CD4-positive, alpha-beta T cell treated with Interleukin-4 for 1 hour (primary cell): ENCODE results near the gene CPEB1.
"Not testable (repeated sequence)": the region's sequence is repeated elsewhere in the genome, so short reads cannot be mapped to it uniquely, and the experiment has no call there.

ENCODE experiments used
- DNase-seq, 2 donors: peaks; one replicate each; pipeline ENCODE4 v3.0.0-alpha.2; 2020 to 2022

CPEB1 gene

GRCh38 chr15:82648257-82649103, 1.3 kb upstream of the CPEB1 start:
- no peak for DNase-seq

GRCh38 chr15:82647835-82648256, 683 bp upstream of the CPEB1 start:
- peak in 1 of 2 donors; percentile 38 for DNase-seq

DNA sequence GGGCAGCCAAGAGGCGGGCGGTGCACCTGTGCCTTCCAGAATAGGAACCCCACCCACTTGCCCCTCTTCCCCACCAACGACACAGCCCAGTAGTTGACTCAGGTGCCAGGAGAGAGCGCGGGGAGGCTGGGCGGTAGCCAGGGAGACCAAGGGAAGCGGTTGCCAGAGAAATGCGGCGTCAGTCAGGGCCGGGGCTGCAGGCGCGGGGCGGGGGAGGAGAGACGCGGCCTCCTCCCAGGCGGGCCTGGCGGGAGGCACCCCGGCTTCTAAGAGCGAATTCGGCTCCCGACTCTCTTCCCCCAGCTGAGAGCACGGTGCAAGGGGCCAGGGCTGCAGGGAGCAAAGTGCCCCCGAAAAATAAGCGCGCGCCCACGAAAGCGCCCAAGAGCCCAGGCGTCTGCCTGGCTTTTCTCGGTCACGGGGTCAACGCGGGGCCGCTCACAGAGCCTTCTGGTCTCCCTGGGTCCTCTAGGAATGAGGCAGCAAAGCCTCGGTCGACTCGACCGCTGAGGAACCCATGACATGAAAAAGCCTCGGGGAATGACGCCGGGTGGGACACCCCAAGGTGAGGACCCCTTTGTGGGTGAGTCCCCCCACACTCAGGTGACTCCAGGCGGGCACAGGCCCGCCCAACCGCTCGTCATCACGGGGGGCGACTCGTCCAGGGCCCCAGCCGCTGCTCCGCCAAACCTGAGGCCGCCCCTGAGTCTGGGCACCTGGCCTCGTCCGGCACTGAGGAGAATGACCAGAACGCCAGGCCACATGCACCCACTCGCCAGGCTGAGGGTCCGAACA, 716 bp downstream of the CPEB1 start:
- DNase-seq = no peak

DNA sequence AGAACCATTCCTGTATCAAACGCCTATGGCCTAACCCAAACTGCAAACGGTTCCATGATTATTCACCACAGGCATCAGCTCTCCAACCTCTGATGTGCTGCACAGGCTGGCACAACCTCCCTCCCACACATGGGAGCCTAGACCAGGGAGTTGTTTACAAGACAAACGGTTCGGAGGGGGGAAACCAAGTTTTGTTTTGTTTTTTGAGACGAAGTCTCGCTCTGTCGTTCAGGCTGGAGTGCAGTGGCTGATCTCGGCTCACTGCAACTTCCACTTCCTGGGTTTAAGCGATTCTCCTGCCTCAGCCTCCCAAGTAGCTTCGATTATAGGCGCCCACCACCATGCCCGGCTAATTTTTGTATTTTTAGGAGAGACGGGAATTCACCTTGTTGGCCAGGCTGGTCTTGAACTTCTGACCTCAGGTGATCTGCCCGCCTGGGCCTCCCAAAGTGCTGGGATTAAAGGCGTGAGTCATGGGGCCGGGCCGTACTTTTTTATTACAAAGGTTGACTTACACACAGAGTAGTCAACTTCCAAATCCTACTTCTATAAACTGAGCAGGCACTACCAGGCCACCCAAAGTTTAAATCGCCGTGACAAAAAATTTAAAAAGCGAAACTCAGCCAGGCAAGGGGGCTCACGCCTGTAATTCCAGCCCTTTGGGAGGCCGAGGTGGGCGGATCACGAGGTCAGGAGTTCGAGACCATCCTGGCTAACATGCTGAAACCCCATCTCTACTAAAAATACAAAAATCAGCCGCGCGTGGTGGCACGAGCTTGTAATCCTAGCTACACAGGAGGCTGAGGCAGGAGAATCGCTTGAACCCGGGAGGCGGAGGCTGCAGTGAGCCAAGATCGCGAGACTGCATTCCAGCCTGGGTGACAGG, 2.0 kb downstream of the CPEB1 start:
- DNase-seq = not testable (repeated sequence)

DNA sequence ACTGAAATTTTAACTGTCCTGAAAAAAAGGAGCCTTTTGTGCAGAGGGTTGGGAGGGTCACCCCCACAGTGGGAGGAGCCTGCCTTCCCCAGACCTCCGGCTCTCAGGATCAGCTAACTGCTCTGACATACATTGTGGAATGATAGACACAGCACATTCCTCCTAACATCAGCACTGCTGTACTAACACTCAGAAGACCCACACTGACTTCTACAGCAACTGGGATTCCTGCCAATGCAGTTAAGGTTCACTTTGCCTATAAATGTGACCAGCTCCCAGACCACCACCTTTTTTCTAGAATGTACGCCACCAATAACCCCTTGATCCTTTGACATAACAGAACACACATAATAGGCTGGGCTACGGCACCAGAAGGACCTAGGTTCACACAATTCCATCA, 3.2 kb downstream of the CPEB1 start:
- DNase-seq = no peak

- no peak for DNase-seq
Measured at GRCh38 chr15:82642656-82643055, 4.5 kb downstream of the CPEB1 start.

GRCh38 chr15:82641129-82641798, 5.9 kb downstream of the CPEB1 start:
- no peak for DNase-seq

DNA sequence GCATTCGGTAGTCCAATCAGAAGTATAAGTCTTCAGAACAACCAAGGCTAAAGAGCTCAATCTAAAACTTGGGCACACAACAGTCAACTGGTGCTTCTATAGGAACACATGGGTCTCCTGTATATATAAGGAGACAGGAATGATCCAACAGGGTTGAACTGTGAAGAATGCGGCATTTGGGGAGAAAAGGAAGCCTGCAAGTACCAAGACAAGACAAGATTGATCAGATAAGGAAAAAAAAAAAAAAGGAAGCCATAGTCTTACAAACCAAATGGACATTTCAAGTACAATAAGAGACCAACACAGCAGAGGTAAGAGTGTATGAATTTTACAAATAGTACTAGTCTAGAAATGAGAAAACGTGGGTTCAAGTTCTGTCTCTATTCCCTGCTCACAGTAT, 6.5 kb downstream of the CPEB1 start:
- no peak for DNase-seq

DNA sequence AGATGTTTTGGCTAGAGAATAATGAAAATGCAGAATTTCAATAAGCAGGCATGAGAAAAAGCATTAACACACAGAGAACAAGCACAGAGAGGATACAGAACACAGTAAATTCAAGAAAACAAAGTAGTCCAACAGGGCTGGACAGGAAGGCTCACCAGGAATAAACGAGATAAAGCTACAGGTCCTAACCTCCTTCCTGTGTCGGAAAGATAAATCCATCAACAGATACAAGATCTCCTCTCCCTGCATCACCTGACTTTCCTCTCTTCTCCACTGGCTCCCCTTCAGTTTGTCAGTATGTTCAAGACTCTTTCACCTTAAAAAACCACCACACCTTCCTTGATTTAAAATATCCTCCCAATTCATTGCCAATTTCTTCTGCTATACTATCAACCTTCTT, 11.4 kb downstream of the CPEB1 start:
- DNase-seq = no peak

DNA sequence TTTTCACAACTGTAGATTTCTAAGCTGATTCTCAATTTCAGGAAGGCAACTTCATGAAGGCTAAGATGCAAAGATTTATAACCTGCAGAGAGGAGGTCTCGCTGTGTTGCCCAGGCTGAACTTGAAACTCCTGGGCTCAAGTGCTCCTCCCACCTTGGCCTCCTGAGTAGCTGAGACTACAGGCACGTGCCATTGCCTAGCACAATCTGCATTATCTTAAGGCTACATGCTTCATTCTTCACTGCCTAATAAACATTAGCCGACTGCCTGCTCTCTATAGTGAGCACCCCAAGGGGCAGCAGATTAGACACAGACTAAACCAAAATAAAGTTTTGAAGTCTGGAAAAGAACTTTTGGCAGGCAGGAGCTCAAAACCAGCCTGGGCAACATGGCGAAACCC, 17.1 kb downstream of the CPEB1 start:
- no peak for DNase-seq

DNA sequence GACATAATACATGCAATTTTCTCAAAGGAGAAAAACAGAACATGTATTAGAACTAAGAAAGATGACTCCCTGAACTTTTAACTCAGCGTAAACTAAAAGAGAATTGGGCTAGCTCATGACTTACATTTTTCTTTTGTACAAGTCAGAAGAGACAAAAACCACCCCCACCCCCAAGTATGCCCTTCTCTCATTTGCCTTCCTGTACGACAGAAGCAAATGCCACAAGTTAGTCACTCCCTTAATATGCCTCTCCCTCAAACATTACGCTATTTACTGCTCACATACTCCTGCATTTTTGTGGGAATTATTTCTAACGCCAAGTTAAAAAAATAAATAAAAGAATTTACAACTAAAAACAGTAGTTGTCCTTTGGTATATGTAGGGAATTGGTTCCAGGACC, 22.0 kb downstream of the CPEB1 start:
- no peak for DNase-seq

DNA sequence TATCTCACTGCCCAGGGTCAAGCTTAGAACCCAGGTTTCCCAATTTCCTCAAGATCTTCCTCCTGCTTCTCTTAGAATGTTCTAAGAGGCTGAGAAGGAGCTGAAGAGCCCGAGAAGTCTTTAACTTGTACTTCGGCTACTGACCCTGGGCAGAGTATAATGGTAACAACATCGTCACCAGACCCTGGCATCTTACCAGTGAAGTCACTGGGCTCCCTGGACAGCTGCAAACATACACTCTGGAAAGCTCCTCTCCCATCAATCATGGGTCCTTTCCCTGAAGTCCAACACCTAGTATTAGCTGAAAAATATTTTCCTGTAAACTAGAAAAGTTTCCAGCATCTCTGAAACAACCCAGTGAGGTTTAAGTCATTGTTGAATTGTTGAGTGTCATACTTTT, 22.7 kb downstream of the CPEB1 start:
- DNase-seq = no peak

DNA sequence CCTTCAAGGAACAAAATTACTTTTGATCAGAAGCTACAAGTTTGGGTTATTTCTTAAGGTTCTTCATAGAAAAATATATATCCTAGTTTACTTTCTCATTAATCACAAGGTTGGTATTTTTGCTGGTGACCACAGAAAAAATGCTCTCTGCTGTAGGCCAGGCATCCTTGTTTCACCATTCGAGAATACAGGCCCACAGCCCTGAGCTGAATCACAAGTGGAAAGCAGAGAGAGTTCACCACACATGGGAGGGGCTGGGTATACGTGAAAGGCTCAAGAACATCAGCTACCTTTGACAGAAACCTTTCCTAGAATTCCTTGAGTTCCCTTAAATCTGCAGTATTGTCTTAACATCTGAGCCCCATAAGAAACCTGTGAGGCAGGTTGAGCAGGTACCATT, 23.2 kb downstream of the CPEB1 start:
- no peak for DNase-seq

- no peak for DNase-seq
Measured at GRCh38 chr15:82621970-82622369, 25.2 kb downstream of the CPEB1 start.

DNA sequence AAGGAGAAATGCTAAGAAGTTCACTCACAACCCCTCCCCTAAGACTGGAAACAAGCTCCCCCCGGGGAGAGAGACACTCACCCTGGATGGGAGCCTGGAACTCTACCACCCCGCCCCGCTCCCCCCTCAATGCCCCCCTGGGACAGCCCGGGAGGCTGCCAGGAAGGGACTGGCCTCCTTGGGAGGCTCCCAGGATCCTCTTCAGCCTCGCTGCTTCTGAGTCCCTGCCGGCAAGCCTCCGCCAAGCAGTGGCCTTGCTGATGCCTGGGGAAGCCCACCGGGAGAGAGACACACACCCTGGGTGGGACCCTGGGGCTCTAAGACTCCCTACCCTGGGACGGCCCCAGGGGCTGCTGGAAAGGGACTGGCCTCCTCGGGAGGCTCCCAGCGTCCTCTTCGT, 33.4 kb downstream of the CPEB1 start:
- DNase-seq = no peak

GRCh38 chr15:82611348-82611747, 35.8 kb downstream of the CPEB1 start:
- no peak for DNase-seq

- no peak for DNase-seq
Measured at GRCh38 chr15:82602195-82602594, 45.0 kb downstream of the CPEB1 start.

- no peak for DNase-seq
Measured at GRCh38 chr15:82599862-82600261, 47.3 kb downstream of the CPEB1 start.

- DNase-seq = no peak
Measured at GRCh38 chr15:82597815-82598214, 49.3 kb downstream of the CPEB1 start.

DNA sequence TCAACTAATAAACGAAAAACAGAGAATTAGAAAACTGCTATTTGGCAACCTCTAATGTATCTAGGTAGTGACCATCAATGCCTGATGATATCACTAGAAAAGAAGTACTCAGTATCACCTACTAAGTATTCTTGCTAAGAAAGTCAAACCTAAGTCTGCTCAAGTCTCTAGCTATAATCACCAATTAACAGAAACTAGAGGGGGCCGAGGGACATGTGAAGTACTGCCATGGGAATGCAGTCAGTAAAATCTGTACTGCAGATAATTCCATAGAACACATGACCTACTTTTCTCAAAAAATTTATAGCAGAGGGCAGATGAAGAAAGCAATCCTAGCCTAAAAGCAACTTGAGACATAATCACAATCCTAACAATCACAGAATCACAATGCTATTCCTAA, 51.4 kb downstream of the CPEB1 start:
- DNase-seq = no peak

GRCh38 chr15:82595203-82595602, 52.0 kb downstream of the CPEB1 start:
- no peak for DNase-seq

- DNase-seq = no peak
Measured at GRCh38 chr15:82587805-82588204, 59.4 kb downstream of the CPEB1 start.

DNA sequence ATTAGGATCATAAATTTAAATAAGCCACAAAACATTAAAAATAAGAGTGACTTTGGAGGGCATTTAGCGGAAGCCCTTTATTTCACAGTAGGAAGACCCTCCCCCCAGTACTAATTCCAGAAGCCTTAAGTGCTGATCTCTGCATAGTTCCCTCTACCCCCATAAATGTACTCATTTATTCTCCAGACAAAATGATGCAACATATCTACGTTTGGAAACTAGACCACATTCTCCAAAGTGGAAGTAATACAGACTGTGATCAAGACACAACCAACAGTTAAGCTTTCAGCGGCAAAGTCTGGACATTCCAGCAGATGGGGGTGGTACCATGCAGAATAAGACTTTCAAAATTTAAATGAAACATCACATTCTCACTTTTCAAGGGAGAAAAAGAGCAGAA, 62.1 kb downstream of the CPEB1 start:
- no peak for DNase-seq
